H9 (cell line): ENCODE data around the gene ZC3H12C. TPM values are rescaled to one million over a fixed set of nuclear protein-coding genes. Genes with fewer than 3 reads are reported as not detected.

Experiments used
- DNase-seq: peaks from one replicate; pipeline ENCODE4 v3.0.0-alpha.2; 2017
- H2AFZ ChIP-seq: one replicate; pipeline ENCODE4 v1.6.1; 2013; ENCODE audit warnings: mild to moderate bottlenecking, low read length, control low read depth, moderate library complexity
- H2AK5ac ChIP-seq: 2 replicates; pipeline ENCODE4 v1.6.1; 2013; ENCODE audit warnings: low read length, control low read depth, mixed read lengths; ENCODE audit not compliant: insufficient read length
- H2BK120ac ChIP-seq: one replicate; pipeline ENCODE4 v1.6.1; 2013; ENCODE audit warnings: low read depth, mild to moderate bottlenecking, low read length, control low read depth, inconsistent platforms; ENCODE audit not compliant: poor library complexity, severe bottlenecking
- H2BK12ac ChIP-seq: 2 replicates; pipeline ENCODE4 v1.6.1; 2013; ENCODE audit warnings: low read length, control low read depth, mixed read lengths, low read depth; ENCODE audit not compliant: insufficient read length
- H2BK15ac ChIP-seq: 2 replicates; pipeline ENCODE4 v1.6.1; 2013; ENCODE audit warnings: low read depth, low read length, control low read depth
- H2BK20ac ChIP-seq: one replicate; pipeline ENCODE4 v1.6.1; 2013; ENCODE audit warnings: low read depth, mild to moderate bottlenecking, low read length, control low read depth, inconsistent platforms; ENCODE audit not compliant: poor library complexity, severe bottlenecking
- H2BK5ac ChIP-seq: 2 replicates; pipeline ENCODE4 v1.6.1; 2013; ENCODE audit warnings: low read length, control low read depth, mixed read lengths; ENCODE audit not compliant: insufficient read length
- H3K14ac ChIP-seq: 2 replicates; pipeline ENCODE4 v1.6.1; 2013; ENCODE audit warnings: low read length, control low read depth; ENCODE audit not compliant: insufficient read depth
- H3K18ac ChIP-seq: 2 replicates; pipeline ENCODE4 v1.6.1; 2013; ENCODE audit warnings: low read depth, mild to moderate bottlenecking, mixed read lengths, low read length, control low read depth; ENCODE audit not compliant: insufficient read length
- H3K23ac ChIP-seq: 2 replicates; pipeline ENCODE4 v1.6.1; 2013; ENCODE audit warnings: low read length, control low read depth, mixed read lengths, low read depth; ENCODE audit not compliant: insufficient read length
- H3K23me2 ChIP-seq: 2 replicates; pipeline ENCODE4 v1.6.1; 2013; ENCODE audit warnings: low read depth, mild to moderate bottlenecking, mixed read lengths, low read length, control low read depth; ENCODE audit not compliant: insufficient read length, poor library complexity, severe bottlenecking
- H3K27ac ChIP-seq: 2 replicates; pipeline ENCODE4 v1.5.1; 2013; ENCODE audit warnings: low read length, control low read depth, mixed read lengths, low read depth; ENCODE audit not compliant: insufficient read length
- H3K27me3 ChIP-seq: 2 replicates; pipeline ENCODE4 v1.6.1; 2013; ENCODE audit warnings: low read length, control low read depth, inconsistent platforms; ENCODE audit not compliant: insufficient read depth
- H3K4ac ChIP-seq: 2 replicates; pipeline ENCODE4 v1.6.1; 2013; ENCODE audit warnings: low read depth, mild to moderate bottlenecking, control low read depth, inconsistent platforms, low read length, moderate library complexity
- H3K4me1 ChIP-seq: 2 replicates; pipeline ENCODE4 v1.6.1; 2013; ENCODE audit warnings: low read length, control low read depth, inconsistent platforms; ENCODE audit not compliant: insufficient read depth
- H3K4me2 ChIP-seq: 2 replicates; pipeline ENCODE4 v1.6.1; 2013; ENCODE audit warnings: low read length, control low read depth, mixed read lengths; ENCODE audit not compliant: insufficient read length, insufficient read depth
- H3K56ac ChIP-seq: 2 replicates; pipeline ENCODE4 v1.6.1; 2013; ENCODE audit warnings: low read depth, mild to moderate bottlenecking, mixed read lengths, low read length, control low read depth; ENCODE audit not compliant: insufficient read length
- H3K79me1 ChIP-seq: 2 replicates; pipeline ENCODE4 v1.6.1; 2013; ENCODE audit warnings: low read depth, mild to moderate bottlenecking, moderate library complexity, low read length, control low read depth, inconsistent platforms; ENCODE audit not compliant: insufficient read depth, poor library complexity, severe bottlenecking
- H3K79me2 ChIP-seq: 2 replicates; pipeline ENCODE4 v1.6.1; 2013; ENCODE audit warnings: low read length, control low read depth, inconsistent platforms; ENCODE audit not compliant: insufficient read depth
- H3K9ac ChIP-seq: 2 replicates; pipeline ENCODE4 v1.6.1; 2013; ENCODE audit warnings: low read length, control low read depth, mixed read lengths; ENCODE audit not compliant: insufficient read length; ENCODE audit errors: extremely low read depth
- H3K9me3 ChIP-seq: one replicate; pipeline ENCODE4 v1.6.1; 2013; ENCODE audit warnings: low read depth, low read length, inconsistent platforms; ENCODE audit not compliant: control insufficient read depth
- H3T11ph ChIP-seq: one replicate; pipeline ENCODE4 v1.6.1; 2013; ENCODE audit warnings: mild to moderate bottlenecking, low read length, control low read depth, inconsistent platforms
- H4K20me1 ChIP-seq: one replicate; pipeline ENCODE4 v1.6.1; 2013; ENCODE audit not compliant: control insufficient read depth, insufficient read length, insufficient read depth
- H4K5ac ChIP-seq: 2 replicates; pipeline ENCODE4 v1.6.1; 2013; ENCODE audit warnings: low read depth, mild to moderate bottlenecking, mixed read lengths, low read length, control low read depth; ENCODE audit not compliant: insufficient read length
- H4K8ac ChIP-seq: replicated peaks from 2 replicates; pipeline ENCODE4 v1.6.1; 2013; ENCODE audit warnings: low read length, control low read depth, mixed read lengths, low read depth; ENCODE audit not compliant: insufficient read length
- H4K91ac ChIP-seq: 2 replicates; pipeline ENCODE4 v1.6.1; 2013; ENCODE audit warnings: low read depth, mild to moderate bottlenecking, moderate library complexity, mixed read lengths, low read length, control low read depth; ENCODE audit not compliant: insufficient read length
- H3K27ac Mint-ChIP-seq, 3 experiments: 2 replicates in 2 of 3; 3 replicates in 1 of 3; pipeline ENCODE4 v1.8.0; 2020 to 2021; ENCODE audit warnings: mixed read lengths in 3 of 3, mild to moderate bottlenecking in 1 of 3, moderate library complexity in 1 of 3
- H3K27me3 Mint-ChIP-seq: 2 replicates; pipeline ENCODE4 v1.8.0; 2021; ENCODE audit warnings: low read depth, mild to moderate bottlenecking, moderate library complexity, mixed read lengths
- H3K36me3 Mint-ChIP-seq, 3 experiments: 2 replicates in 2 of 3; 3 replicates in 1 of 3; pipeline ENCODE4 v1.8.0; 2020 to 2021; ENCODE audit warnings: low read depth in 3 of 3, mixed read lengths in 3 of 3; ENCODE audit not compliant: insufficient read depth in 1 of 3
- H3K4me1 Mint-ChIP-seq, 2 experiments: 2 replicates each; pipeline ENCODE4 v1.8.0; 2020; ENCODE audit warnings: mixed read lengths in 2 of 2
- H3K4me3 Mint-ChIP-seq, 2 experiments: 2 replicates in 1 of 2; 3 replicates in 1 of 2; pipeline ENCODE4 v1.8.0; 2020 to 2021; ENCODE audit warnings: mild to moderate bottlenecking in 2 of 2, mixed read lengths in 2 of 2, moderate library complexity in 1 of 2
- H3K9me3 Mint-ChIP-seq, 2 experiments: 2 replicates in 1 of 2; 3 replicates in 1 of 2; pipeline ENCODE4 v1.8.0; 2020; ENCODE audit warnings: mild to moderate bottlenecking in 2 of 2, mixed read lengths in 2 of 2, moderate library complexity in 1 of 2
- WGBS: extraction: QIAGEN DNeasy Blood & Tissue Kit; methylation state at CpG from one replicate; pipeline ENCODE4 v1.1.7; 2013; ENCODE audit warnings: missing lambda C conversion rate, low lambda C conversion rate, mixed read lengths; ENCODE audit not compliant: insufficient read length; ENCODE audit errors: extremely low coverage; 5-methylcytosine and 5-hydroxymethylcytosine counted together
- total RNA-seq: library from RNA; stranded (reverse); gene quantifications from 2 replicates; pipeline ENCODE4 v1.2.1, GENCODE V29; 2021
- TF ChIP-seq, protein P1 (sequence below): fragments of 200-600 bp; sonication (generic); conservative IDR thresholded peaks from 3 replicates; pipeline ENCODE4 v1.8.0; 2021; ENCODE audit warnings: antibody characterized with exemption, mild to moderate bottlenecking

The ZC3H12C gene
- total RNA-seq, 1 experiment from 2014 or later = 4.8 TPM

DNA sequence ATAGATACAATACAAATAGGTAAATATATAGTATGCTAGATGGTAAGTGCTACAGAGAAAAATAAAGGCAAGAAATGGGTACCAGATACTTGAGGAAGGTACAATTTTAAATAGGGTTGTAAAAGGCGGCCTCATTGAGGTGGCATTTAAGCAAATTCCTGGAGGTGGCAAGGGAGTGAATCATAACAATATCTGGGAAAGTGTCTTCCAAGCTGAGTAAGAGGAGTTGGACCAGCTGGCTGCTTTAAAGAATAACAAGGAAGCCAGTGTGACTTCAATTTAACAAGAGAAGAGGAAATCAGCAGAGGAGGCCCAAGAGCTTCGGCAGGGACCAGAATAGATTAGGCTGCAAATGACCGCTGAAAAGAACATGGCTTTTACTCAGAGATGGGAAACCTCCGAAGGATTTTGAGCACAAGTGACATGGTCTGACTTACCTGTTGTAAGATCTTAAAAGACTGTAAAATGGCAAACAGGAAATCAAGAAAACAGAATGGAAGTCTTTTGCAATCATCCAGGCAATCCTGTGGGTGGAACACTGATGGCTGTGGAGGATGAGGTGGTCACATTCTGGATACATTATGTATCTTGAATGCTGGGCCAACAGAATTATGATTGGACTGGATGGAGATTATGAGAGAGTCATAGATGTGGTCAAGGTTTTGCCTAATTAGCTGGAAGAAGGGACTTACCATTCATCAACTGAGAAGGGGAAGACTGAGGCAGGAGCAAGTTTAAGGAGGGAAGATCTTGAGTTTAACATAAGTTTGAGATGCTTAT lies 126.0 kb downstream of the ZC3H12C start:
- Histone ChIP-seq H2BK15ac (no peak overlapping the region), H4K8ac (no peak overlapping the region), H3K79me1 (no peaks in the 10 kb centered on the region), H2AK5ac (no peak overlapping the region), H3K27me3 (no peaks in the 10 kb centered on the region), H2BK20ac (no peak overlapping the region), H3K23ac (no peak overlapping the region), H4K20me1 (no peaks in the 10 kb centered on the region), H3T11ph (no peak overlapping the region), H3K14ac (no peak overlapping the region), H2AFZ (no peak overlapping the region), H3K23me2 (no peaks in the 10 kb centered on the region), H2BK120ac (no peak overlapping the region), H3K4ac (no peak overlapping the region), H3K4me1 (no peaks in the 10 kb centered on the region), H3K4me2 (no peak overlapping the region), H3K9me3 (no peaks in the 10 kb centered on the region), H4K91ac (no peak overlapping the region), H2BK5ac (no peak overlapping the region), H3K79me2 (no peaks in the 10 kb centered on the region), H3K18ac (no peak overlapping the region), H2BK12ac (no peak overlapping the region), H3K56ac (no peak overlapping the region), H4K5ac (no peak overlapping the region), H3K9ac (no peak overlapping the region), H3K27ac (no peak overlapping the region)
- Mint-ChIP-seq H3K27ac (no peak overlapping the region; a peak in 1 of 7 replicates), H3K36me3 (peaks cover 0 to 4% (median 0%) of the 10 kb centered on the region in 3 experiments; a peak in 3 of 7 replicates), H3K27me3 (no peaks in the 10 kb centered on the region), H3K9me3 (no peaks in the 10 kb centered on the region), H3K4me3 (no peak overlapping the region), H3K4me1 (no peaks in the 10 kb centered on the region)
- WGBS = no CpG with 5 or more reads among the region's 4 CpGs
- no peak for DNase-seq
- TF ChIP-seq, protein P1, sequence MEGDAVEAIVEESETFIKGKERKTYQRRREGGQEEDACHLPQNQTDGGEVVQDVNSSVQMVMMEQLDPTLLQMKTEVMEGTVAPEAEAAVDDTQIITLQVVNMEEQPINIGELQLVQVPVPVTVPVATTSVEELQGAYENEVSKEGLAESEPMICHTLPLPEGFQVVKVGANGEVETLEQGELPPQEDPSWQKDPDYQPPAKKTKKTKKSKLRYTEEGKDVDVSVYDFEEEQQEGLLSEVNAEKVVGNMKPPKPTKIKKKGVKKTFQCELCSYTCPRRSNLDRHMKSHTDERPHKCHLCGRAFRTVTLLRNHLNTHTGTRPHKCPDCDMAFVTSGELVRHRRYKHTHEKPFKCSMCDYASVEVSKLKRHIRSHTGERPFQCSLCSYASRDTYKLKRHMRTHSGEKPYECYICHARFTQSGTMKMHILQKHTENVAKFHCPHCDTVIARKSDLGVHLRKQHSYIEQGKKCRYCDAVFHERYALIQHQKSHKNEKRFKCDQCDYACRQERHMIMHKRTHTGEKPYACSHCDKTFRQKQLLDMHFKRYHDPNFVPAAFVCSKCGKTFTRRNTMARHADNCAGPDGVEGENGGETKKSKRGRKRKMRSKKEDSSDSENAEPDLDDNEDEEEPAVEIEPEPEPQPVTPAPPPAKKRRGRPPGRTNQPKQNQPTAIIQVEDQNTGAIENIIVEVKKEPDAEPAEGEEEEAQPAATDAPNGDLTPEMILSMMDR = no peak

Other genes with a start within 250 kb of the ZC3H12C start
- 86.6 and 96.2 TPM in 2 replicates for gene RDX, start 203.2 kb downstream of the ZC3H12C start, total RNA-seq